ENCODE results near the gene OR2T29.
"Not testable (repeated sequence)": the region's sequence is repeated elsewhere in the genome, so short reads cannot be mapped to it uniquely, and the experiment has no call there.

The OR2T29 gene

GRCh38 chr1:248569049-248569448 is 6.5 kb upstream of the OR2T29 start:
- not testable (repeated sequence) for H3K9ac ChIP-seq (ENCODE audit: low read depth, low read length, poor library complexity); H3K18ac ChIP-seq (ENCODE audit: low read length); H3K36me3 ChIP-seq (replicated peaks in 1 of 2; ENCODE audit: control insufficient read depth in 2 of 2, insufficient read depth in 2 of 2, low read length in 2 of 2); H4K8ac ChIP-seq (ENCODE audit: low read depth, low read length); H4K91ac ChIP-seq (ENCODE audit: low read depth, low read length, poor library complexity); H3K27me3 ChIP-seq (ENCODE audit: control insufficient read depth in 3 of 3, insufficient read depth in 3 of 3, low read depth in 1 of 3, low read length in 3 of 3); H2BK120ac ChIP-seq (ENCODE audit: low read depth, low read length); H2AFZ ChIP-seq (ENCODE audit: low read length); H3K23ac ChIP-seq (ENCODE audit: low read depth, low read length, poor library complexity); H2BK12ac ChIP-seq (ENCODE audit: low read length); H2BK5ac ChIP-seq (ENCODE audit: low read length); H2BK15ac ChIP-seq (ENCODE audit: low read length); DNase-seq (ENCODE audit: low spot score); H3K4me2 ChIP-seq (ENCODE audit: insufficient read depth, low read length, poor library complexity, severe bottlenecking); H3K27ac ChIP-seq (replicated peaks; ENCODE audit: low read length); H3K4me1 ChIP-seq (ENCODE audit: control insufficient read depth in 2 of 2, insufficient read depth in 1 of 2, low read depth in 1 of 2, low read length in 2 of 2); H2AK5ac ChIP-seq (ENCODE audit: low read depth, low read length); H3K79me1 ChIP-seq (ENCODE audit: low read depth, low read length); H3K14ac ChIP-seq (ENCODE audit: low read length); H3K9me3 ChIP-seq (replicated peaks in 1 of 2; ENCODE audit: control insufficient read depth in 2 of 2, insufficient read depth in 1 of 2, low read depth in 1 of 2, low read length in 2 of 2); H3K4me3 ChIP-seq (ENCODE audit: low read length in 2 of 2); H3K4ac ChIP-seq (ENCODE audit: low read length)
- WGBS, 2 donors (ENCODE audit: extremely low coverage in 2 of 2, insufficient read length in 2 of 2, insufficient replicate concordance in 1 of 2) = no CpG with 5 or more reads among the region's 2 CpGs

- H3K4me3 ChIP-seq (ENCODE audit: low read length in 2 of 2); H3K18ac ChIP-seq (ENCODE audit: low read length); H4K8ac ChIP-seq (ENCODE audit: low read depth, low read length); H2BK5ac ChIP-seq (ENCODE audit: low read length); H3K4ac ChIP-seq (ENCODE audit: low read length); H3K14ac ChIP-seq (ENCODE audit: low read length); H3K9ac ChIP-seq (ENCODE audit: low read depth, low read length, poor library complexity); H3K79me1 ChIP-seq (ENCODE audit: low read depth, low read length); H2AK5ac ChIP-seq (ENCODE audit: low read depth, low read length); H3K27ac ChIP-seq (replicated peaks; ENCODE audit: low read length); H3K4me1 ChIP-seq (ENCODE audit: control insufficient read depth in 2 of 2, insufficient read depth in 1 of 2, low read depth in 1 of 2, low read length in 2 of 2); H2BK15ac ChIP-seq (ENCODE audit: low read length); H3K4me2 ChIP-seq (ENCODE audit: insufficient read depth, low read length, poor library complexity, severe bottlenecking); H3K23ac ChIP-seq (ENCODE audit: low read depth, low read length, poor library complexity); H2BK120ac ChIP-seq (ENCODE audit: low read depth, low read length); H4K91ac ChIP-seq (ENCODE audit: low read depth, low read length, poor library complexity); H3K9me3 ChIP-seq (replicated peaks in 1 of 2; ENCODE audit: control insufficient read depth in 2 of 2, insufficient read depth in 1 of 2, low read depth in 1 of 2, low read length in 2 of 2); DNase-seq (ENCODE audit: low spot score); H2BK12ac ChIP-seq (ENCODE audit: low read length); H3K36me3 ChIP-seq (replicated peaks in 1 of 2; ENCODE audit: control insufficient read depth in 2 of 2, insufficient read depth in 2 of 2, low read length in 2 of 2); H3K27me3 ChIP-seq (ENCODE audit: control insufficient read depth in 3 of 3, insufficient read depth in 3 of 3, low read depth in 1 of 3, low read length in 3 of 3); H2AFZ ChIP-seq (ENCODE audit: low read length): not testable (repeated sequence)
- WGBS, 2 donors (ENCODE audit: extremely low coverage in 2 of 2, insufficient read length in 2 of 2, insufficient replicate concordance in 1 of 2) = no CpG with 5 or more reads among the region's 11 CpGs
Measured at GRCh38 chr1:248565530-248566373, 3.2 kb upstream of the OR2T29 start.

DNA sequence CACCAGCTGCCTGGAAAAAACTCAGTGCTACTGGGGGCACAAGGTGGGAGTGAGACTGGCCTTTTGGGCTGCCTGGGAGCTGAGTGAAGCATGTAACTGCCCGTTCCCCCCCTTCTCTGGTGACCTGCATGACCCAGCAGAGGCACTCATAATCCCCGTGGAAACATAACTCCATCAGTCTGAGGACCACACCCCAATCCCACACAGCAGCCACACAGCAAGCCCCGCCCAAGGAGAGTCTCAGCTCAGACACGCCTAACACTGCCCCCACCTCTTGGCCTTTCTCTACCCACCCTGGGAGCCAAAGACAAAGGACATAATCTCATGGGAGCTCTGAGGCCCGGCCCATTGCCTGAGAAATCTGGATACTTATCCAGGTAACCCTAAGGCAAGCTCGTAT is 11.5 kb downstream of the OR2T29 start:
- H2BK12ac ChIP-seq (ENCODE audit: low read length); H2BK15ac ChIP-seq (ENCODE audit: low read length); H3K4ac ChIP-seq (ENCODE audit: low read length); H3K4me1 ChIP-seq (ENCODE audit: control insufficient read depth in 2 of 2, insufficient read depth in 1 of 2, low read depth in 1 of 2, low read length in 2 of 2); H3K27me3 ChIP-seq (ENCODE audit: control insufficient read depth in 3 of 3, insufficient read depth in 3 of 3, low read depth in 1 of 3, low read length in 3 of 3); H3K9ac ChIP-seq (ENCODE audit: low read depth, low read length, poor library complexity); H3K36me3 ChIP-seq (replicated peaks in 1 of 2; ENCODE audit: control insufficient read depth in 2 of 2, insufficient read depth in 2 of 2, low read length in 2 of 2); H2BK120ac ChIP-seq (ENCODE audit: low read depth, low read length); H3K18ac ChIP-seq (ENCODE audit: low read length); H3K4me3 ChIP-seq (ENCODE audit: low read length in 2 of 2); H2BK5ac ChIP-seq (ENCODE audit: low read length); H4K8ac ChIP-seq (ENCODE audit: low read depth, low read length); H3K23ac ChIP-seq (ENCODE audit: low read depth, low read length, poor library complexity); H3K79me1 ChIP-seq (ENCODE audit: low read depth, low read length); H2AFZ ChIP-seq (ENCODE audit: low read length); H3K14ac ChIP-seq (ENCODE audit: low read length); H3K9me3 ChIP-seq (replicated peaks in 1 of 2; ENCODE audit: control insufficient read depth in 2 of 2, insufficient read depth in 1 of 2, low read depth in 1 of 2, low read length in 2 of 2); H3K4me2 ChIP-seq (ENCODE audit: insufficient read depth, low read length, poor library complexity, severe bottlenecking); DNase-seq (ENCODE audit: low spot score); H4K91ac ChIP-seq (ENCODE audit: low read depth, low read length, poor library complexity); H3K27ac ChIP-seq (replicated peaks; ENCODE audit: low read length); H2AK5ac ChIP-seq (ENCODE audit: low read depth, low read length): not testable (repeated sequence)
- no CpG with 5 or more reads among the region's 6 CpGs for WGBS, 2 donors (ENCODE audit: extremely low coverage in 2 of 2, insufficient read length in 2 of 2, insufficient replicate concordance in 1 of 2)

GRCh38 chr1:248547383-248547782 is 15.2 kb downstream of the OR2T29 start:
- not testable (repeated sequence) for H3K23ac ChIP-seq (ENCODE audit: low read depth, low read length, poor library complexity); H3K79me1 ChIP-seq (ENCODE audit: low read depth, low read length); H2BK120ac ChIP-seq (ENCODE audit: low read depth, low read length); H2BK5ac ChIP-seq (ENCODE audit: low read length); H3K4me1 ChIP-seq (ENCODE audit: control insufficient read depth in 2 of 2, insufficient read depth in 1 of 2, low read depth in 1 of 2, low read length in 2 of 2); H3K14ac ChIP-seq (ENCODE audit: low read length); H3K27ac ChIP-seq (replicated peaks; ENCODE audit: low read length); H3K36me3 ChIP-seq (replicated peaks in 1 of 2; ENCODE audit: control insufficient read depth in 2 of 2, insufficient read depth in 2 of 2, low read length in 2 of 2); H4K91ac ChIP-seq (ENCODE audit: low read depth, low read length, poor library complexity); H2BK15ac ChIP-seq (ENCODE audit: low read length); H4K8ac ChIP-seq (ENCODE audit: low read depth, low read length); H3K9me3 ChIP-seq (replicated peaks in 1 of 2; ENCODE audit: control insufficient read depth in 2 of 2, insufficient read depth in 1 of 2, low read depth in 1 of 2, low read length in 2 of 2); H3K4me2 ChIP-seq (ENCODE audit: insufficient read depth, low read length, poor library complexity, severe bottlenecking); H2AK5ac ChIP-seq (ENCODE audit: low read depth, low read length); H2BK12ac ChIP-seq (ENCODE audit: low read length); H3K4me3 ChIP-seq (ENCODE audit: low read length in 2 of 2); H2AFZ ChIP-seq (ENCODE audit: low read length); H3K27me3 ChIP-seq (ENCODE audit: control insufficient read depth in 3 of 3, insufficient read depth in 3 of 3, low read depth in 1 of 3, low read length in 3 of 3); H3K18ac ChIP-seq (ENCODE audit: low read length); H3K9ac ChIP-seq (ENCODE audit: low read depth, low read length, poor library complexity); DNase-seq (ENCODE audit: low spot score); H3K4ac ChIP-seq (ENCODE audit: low read length)
- no CpG with 5 or more reads among the region's 2 CpGs for WGBS, 2 donors (ENCODE audit: extremely low coverage in 2 of 2, insufficient read length in 2 of 2, insufficient replicate concordance in 1 of 2)
